Measurements from ENCODE around the gene PGBD5.

GRCh38 chr1:230381585-230381984 lies 44.5 kb downstream of the PGBD5 start:
- TF ChIP-seq YY1 (IDR thresholded peaks at IDR 0.05; ENCODE audit: borderline replicate concordance in 1 of 3, control insufficient read depth in 1 of 3, extremely low read depth in 1 of 3, insufficient read depth in 3 of 3, insufficient read length in 1 of 3, insufficient replicate concordance in 2 of 3, low read depth in 1 of 3, low read length in 2 of 3) (no peak), NFRKB (IDR thresholded peaks at IDR 0.05; ENCODE audit: low read depth) (no peak), GTF3C2 (IDR thresholded peaks at IDR 0.05; ENCODE audit: borderline replicate concordance, extremely low read depth, insufficient read length) (no peak), RAD21 (CRISPR knock-in tag; conservative IDR thresholded peaks at IDR 0.05 in 1 of 2, IDR thresholded peaks at IDR 0.05 in 1 of 2) (no peak), CTCF (IDR thresholded peaks at IDR 0.05 in 2 of 3, conservative IDR thresholded peaks at IDR 0.05 in 1 of 3; ENCODE audit: insufficient read depth in 2 of 3, low read depth in 1 of 3, low read length in 3 of 3) (no peak), ZBTB49 (CRISPR knock-in tag; IDR thresholded peaks at IDR 0.05; ENCODE audit: borderline replicate concordance) (no peak), SETDB1 (IDR thresholded peaks at IDR 0.05; ENCODE audit: low read length) (no peak), KLF13 (tag; IDR thresholded peaks at IDR 0.05; ENCODE audit: borderline replicate concordance, low read depth) (no peak), ZNF511 (CRISPR knock-in tag; IDR thresholded peaks at IDR 0.05) (no peak), GATA2 (CRISPR knock-in tag; IDR thresholded peaks at IDR 0.05) (no peak), CHD2 (IDR thresholded peaks at IDR 0.05; ENCODE audit: low read depth, low read length) (no peak), MYC (IDR thresholded peaks at IDR 0.05; ENCODE audit: low read depth, low read length) (no peak), MYC (CRISPR knock-in tag; IDR thresholded peaks at IDR 0.05; ENCODE audit: borderline replicate concordance, low read depth) (no peak), THRB (CRISPR knock-in tag; conservative IDR thresholded peaks at IDR 0.05) (no peak), EGR1 (conservative IDR thresholded peaks at IDR 0.05) (no peak)

Measured in K562 (cell line).